PC-3 (cell line): ENCODE measurements around the gene ZFP64.

ENCODE experiments used
- CTCF ChIP-seq: fragments of 300-600 bp; sonication (generic); conservative IDR thresholded peaks from 2 replicates; pipeline ENCODE4 v1.5.1; 2017; ENCODE audit warnings: antibody characterized with exemption, low read depth, mild to moderate bottlenecking, low read length
- EZH2 ChIP-seq: fragments of 300-600 bp; sonication (generic); IDR thresholded peaks from one replicate; pipeline ENCODE4 v1.6.1; 2017; ENCODE audit warnings: antibody characterized with exemption, mild to moderate bottlenecking, low read length; ENCODE audit not compliant: unreplicated experiment

GRCh38 chr20:52142757-52143156, 48.8 kb downstream of the ZFP64 start:
- TF ChIP-seq CTCF (no peak), EZH2 (no peak)
